CD4-positive, alpha-beta T cell treated with Interleukin-17A for 1 hour (primary cell): Measurements from ENCODE around the gene CDK17.
A peak's percentile ranks its signal among the peaks of the same experiment; 100 is the strongest.

Experiments used
- DNase-seq: peaks from one replicate; pipeline ENCODE4 v3.0.0-alpha.2; 2020

Gene CDK17

GRCh38 chr12:96311191-96311590, 89.0 kb downstream of the CDK17 start:
- DNase-seq: no peak

- no peak for DNase-seq
Measured at GRCh38 chr12:96310067-96310466, 90.2 kb downstream of the CDK17 start.

- DNase-seq: no peak
Measured at GRCh38 chr12:96308881-96309280, 91.4 kb downstream of the CDK17 start.

GRCh38 chr12:96305665-96306064, 94.6 kb downstream of the CDK17 start:
- no peak for DNase-seq

GRCh38 chr12:96303653-96304052, 96.6 kb downstream of the CDK17 start:
- no peak for DNase-seq

- no peak for DNase-seq
Measured at GRCh38 chr12:96302687-96303310, 97.4 kb downstream of the CDK17 start.

- DNase-seq: no peak
Measured at GRCh38 chr12:96301732-96302131, 98.5 kb downstream of the CDK17 start.

GRCh38 chr12:96300064-96300463, 100.2 kb downstream of the CDK17 start:
- no peak for DNase-seq

GRCh38 chr12:96297504-96297903, 102.7 kb downstream of the CDK17 start:
- no peak for DNase-seq

GRCh38 chr12:96295532-96296160, 104.6 kb downstream of the CDK17 start:
- no peak for DNase-seq

GRCh38 chr12:96294831-96295230, 105.4 kb downstream of the CDK17 start:
- peak; percentile 48 for DNase-seq

- DNase-seq: no peak
Measured at GRCh38 chr12:96293093-96293492, 107.1 kb downstream of the CDK17 start.

GRCh38 chr12:96289067-96289466, 111.2 kb downstream of the CDK17 start:
- no peak for DNase-seq

- no peak for DNase-seq
Measured at GRCh38 chr12:96285158-96285557, 115.1 kb downstream of the CDK17 start.

GRCh38 chr12:96274331-96274730, 125.9 kb downstream of the CDK17 start:
- no peak for DNase-seq

GRCh38 chr12:96271469-96272199, 128.6 kb downstream of the CDK17 start:
- DNase-seq: no peak

- no peak for DNase-seq
Measured at GRCh38 chr12:96266238-96266637, 134.0 kb downstream of the CDK17 start.

- DNase-seq: no peak
Measured at GRCh38 chr12:96265836-96266235, 134.4 kb downstream of the CDK17 start.

- DNase-seq: no peak
Measured at GRCh38 chr12:96265400-96265799, 134.8 kb downstream of the CDK17 start.

- no peak for DNase-seq
Measured at GRCh38 chr12:96263449-96263902, 136.8 kb downstream of the CDK17 start.

- DNase-seq: no peak
Measured at GRCh38 chr12:96261557-96261956, 138.7 kb downstream of the CDK17 start.

- no peak for DNase-seq
Measured at GRCh38 chr12:96260644-96261043, 139.6 kb downstream of the CDK17 start.

- DNase-seq: no peak
Measured at GRCh38 chr12:96260231-96260630, 140.0 kb downstream of the CDK17 start.
